NCI-H446 treated with DMSO at 0.1 percent for 48 hours (cell line): Measurements from ENCODE around the gene FBXL7.

Experiments used
- DNase-seq: peaks from one replicate; lab custom pipeline; 2025; lab: John Stamatoyannopoulos, UW

The FBXL7 gene

GRCh38 chr5:15774632-15775031, 274.7 kb downstream of the FBXL7 start:
- no peak for DNase-seq

- DNase-seq, result no peak
These were observed 276.4 kb downstream of the FBXL7 start for GRCh38 chr5:15776346-15776745.

- DNase-seq, result no peak
These were observed 283.8 kb downstream of the FBXL7 start for GRCh38 chr5:15783734-15784133.

GRCh38 chr5:15785531-15785981, 285.6 kb downstream of the FBXL7 start:
- DNase-seq, result no peak

- DNase-seq, result no peak
These were observed 286.3 kb downstream of the FBXL7 start for GRCh38 chr5:15786326-15786725.

GRCh38 chr5:15786884-15787283, 286.9 kb downstream of the FBXL7 start:
- DNase-seq, result no peak

GRCh38 chr5:15787681-15788080, 287.7 kb downstream of the FBXL7 start:
- DNase-seq, result no peak

- no peak for DNase-seq
These were observed 289.7 kb downstream of the FBXL7 start for GRCh38 chr5:15789642-15790041.

- no peak for DNase-seq
These were observed 290.6 kb downstream of the FBXL7 start for GRCh38 chr5:15790446-15791018.

GRCh38 chr5:15791274-15791673, 291.3 kb downstream of the FBXL7 start:
- DNase-seq, result no peak

GRCh38 chr5:15791859-15792258, 291.9 kb downstream of the FBXL7 start:
- DNase-seq, result no peak

GRCh38 chr5:15794052-15794985, 294.3 kb downstream of the FBXL7 start:
- DNase-seq, result no peak

GRCh38 chr5:15796096-15796495, 296.1 kb downstream of the FBXL7 start:
- no peak for DNase-seq

- no peak for DNase-seq
These were observed 296.6 kb downstream of the FBXL7 start for GRCh38 chr5:15796557-15796956.

- DNase-seq, result no peak
These were observed 297.1 kb downstream of the FBXL7 start for GRCh38 chr5:15797116-15797515.

GRCh38 chr5:15798006-15798405, 298.0 kb downstream of the FBXL7 start:
- no peak for DNase-seq

- DNase-seq, result no peak
These were observed 299.0 kb downstream of the FBXL7 start for GRCh38 chr5:15799014-15799413.

GRCh38 chr5:15799612-15800011, 299.6 kb downstream of the FBXL7 start:
- DNase-seq, result no peak

GRCh38 chr5:15803280-15803679, 303.3 kb downstream of the FBXL7 start:
- no peak for DNase-seq

- DNase-seq, result no peak
These were observed 306.6 kb downstream of the FBXL7 start for GRCh38 chr5:15806613-15807012.

- no peak for DNase-seq
These were observed 307.3 kb downstream of the FBXL7 start for GRCh38 chr5:15807248-15807647.

GRCh38 chr5:15807871-15808270, 307.9 kb downstream of the FBXL7 start:
- DNase-seq, result no peak

GRCh38 chr5:15808577-15808976, 308.6 kb downstream of the FBXL7 start:
- no peak for DNase-seq
